ENCODE data around the gene GDPD3. TPM values are rescaled to one million over a fixed set of nuclear protein-coding genes. Genes with fewer than 3 reads are reported as not detected.
A peak's percentile ranks its signal among the peaks of the same experiment; 100 is the strongest.

GDPD3 gene
- total and polyA plus RNA-seq, 2 of the 13 experiments (the other 11 are each of a cell fraction or from before 2014, with no cell fraction given): 18.7 to 20.6 TPM

DNA sequence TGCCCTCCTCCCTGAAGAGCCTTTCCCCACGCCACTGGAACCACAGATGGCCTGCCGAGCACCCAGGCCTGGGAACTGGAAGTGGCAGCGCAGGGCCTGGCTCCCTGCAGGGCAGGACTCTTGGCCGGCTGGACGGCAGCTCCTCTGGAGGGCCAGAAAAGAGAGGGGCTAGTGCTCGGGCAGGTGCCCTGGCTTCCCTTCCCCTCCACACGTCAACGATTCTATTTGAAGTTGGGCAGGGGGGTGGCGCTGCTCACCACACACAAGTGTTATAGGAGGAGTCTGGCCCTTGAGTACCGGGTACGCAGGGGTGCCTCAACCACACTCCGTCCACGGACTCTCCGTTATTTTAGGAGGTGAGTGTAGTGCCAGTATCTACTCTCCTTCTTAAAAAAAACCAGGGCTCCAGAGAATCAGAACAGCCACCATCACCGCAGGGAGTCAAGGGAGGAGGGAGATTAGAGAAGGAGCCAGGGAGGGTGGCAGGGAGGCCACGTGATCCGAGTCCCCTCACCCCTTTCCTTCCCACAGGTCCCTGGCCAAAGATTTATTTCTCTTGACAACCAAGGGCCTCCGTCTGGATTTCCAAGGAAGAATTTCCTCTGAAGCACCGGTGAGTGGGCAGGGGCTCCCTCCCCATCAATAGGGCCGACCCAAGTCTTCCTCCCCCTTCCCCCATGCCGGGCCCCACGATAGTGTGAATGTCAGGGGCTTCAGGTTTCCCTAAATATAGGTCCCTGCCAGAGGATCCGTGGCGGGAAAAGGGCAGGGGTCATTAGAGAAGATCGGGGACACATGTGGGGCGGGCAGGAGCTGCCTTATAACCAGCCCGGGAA lies 49.2 kb downstream of the GDPD3 start (continued):
- TF ChIP-seq, protein P1, sequence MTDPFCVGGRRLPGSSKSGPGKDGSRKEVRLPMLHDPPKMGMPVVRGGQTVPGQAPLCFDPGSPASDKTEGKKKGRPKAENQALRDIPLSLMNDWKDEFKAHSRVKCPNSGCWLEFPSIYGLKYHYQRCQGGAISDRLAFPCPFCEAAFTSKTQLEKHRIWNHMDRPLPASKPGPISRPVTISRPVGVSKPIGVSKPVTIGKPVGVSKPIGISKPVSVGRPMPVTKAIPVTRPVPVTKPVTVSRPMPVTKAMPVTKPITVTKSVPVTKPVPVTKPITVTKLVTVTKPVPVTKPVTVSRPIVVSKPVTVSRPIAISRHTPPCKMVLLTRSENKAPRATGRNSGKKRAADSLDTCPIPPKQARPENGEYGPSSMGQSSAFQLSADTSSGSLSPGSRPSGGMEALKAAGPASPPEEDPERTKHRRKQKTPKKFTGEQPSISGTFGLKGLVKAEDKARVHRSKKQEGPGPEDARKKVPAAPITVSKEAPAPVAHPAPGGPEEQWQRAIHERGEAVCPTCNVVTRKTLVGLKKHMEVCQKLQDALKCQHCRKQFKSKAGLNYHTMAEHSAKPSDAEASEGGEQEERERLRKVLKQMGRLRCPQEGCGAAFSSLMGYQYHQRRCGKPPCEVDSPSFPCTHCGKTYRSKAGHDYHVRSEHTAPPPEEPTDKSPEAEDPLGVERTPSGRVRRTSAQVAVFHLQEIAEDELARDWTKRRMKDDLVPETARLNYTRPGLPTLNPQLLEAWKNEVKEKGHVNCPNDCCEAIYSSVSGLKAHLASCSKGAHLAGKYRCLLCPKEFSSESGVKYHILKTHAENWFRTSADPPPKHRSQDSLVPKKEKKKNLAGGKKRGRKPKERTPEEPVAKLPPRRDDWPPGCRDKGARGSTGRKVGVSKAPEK (CRISPR knock-in tag; IDR thresholded peaks at IDR 0.05; ENCODE audit: borderline replicate concordance): no peak
- TF ChIP-seq ZNF549 (CRISPR knock-in tag; IDR thresholded peaks at IDR 0.05) (no peak), ZNF773 (CRISPR knock-in tag; IDR thresholded peaks at IDR 0.05; ENCODE audit: borderline replicate concordance) (0 out of 2 replicates have a peak, but pooled peaks have one; percentile 3), RFXAP (CRISPR knock-in tag; IDR thresholded peaks at IDR 0.05; ENCODE audit: borderline replicate concordance) (0 out of 2 replicates have a peak, but pooled peaks have one; percentile 47), ZNF891 (CRISPR knock-in tag; IDR thresholded peaks at IDR 0.05) (no peak), PLRG1 (conservative IDR thresholded peaks at IDR 0.05) (no peak), SOX13 (IDR thresholded peaks at IDR 0.05) (no peak), SOX13 (CRISPR knock-in tag; conservative IDR thresholded peaks at IDR 0.05 in 1 of 2, IDR thresholded peaks at IDR 0.05 in 1 of 2) (no peak), MEIS1 (CRISPR knock-in tag; IDR thresholded peaks at IDR 0.05; ENCODE audit: borderline replicate concordance) (peak; percentile 86; the same call in 1 of the 2 replicates), NPAS2 (CRISPR knock-in tag; IDR thresholded peaks at IDR 0.05; ENCODE audit: borderline replicate concordance) (no peak), TCF7 (IDR thresholded peaks at IDR 0.05; ENCODE audit: low read depth) (0 out of 2 replicates have a peak, but pooled peaks have one; percentile 32), ZNF383 (CRISPR knock-in tag; IDR thresholded peaks at IDR 0.05; ENCODE audit: borderline replicate concordance) (no peak), ZKSCAN5 (CRISPR knock-in tag; IDR thresholded peaks at IDR 0.05) (peak; percentile 68; the same call in 1 of the 2 replicates), RFXANK (CRISPR knock-in tag; IDR thresholded peaks at IDR 0.05) (no peak), REXO4 (CRISPR knock-in tag; IDR thresholded peaks at IDR 0.05; ENCODE audit: borderline replicate concordance) (no peak), ZNF792 (CRISPR knock-in tag; IDR thresholded peaks at IDR 0.05) (no peak; the same call in 1 of the 2 replicates), ZNF746 (CRISPR knock-in tag; IDR thresholded peaks at IDR 0.05) (peak; percentile 76), DNMT1 (CRISPR knock-in tag; IDR thresholded peaks at IDR 0.05) (no peak), POLR2AphosphoS2 (IDR thresholded peaks at IDR 0.05; ENCODE audit: low read depth, low read length) (no peak), SPEN (CRISPR knock-in tag; IDR thresholded peaks at IDR 0.05; ENCODE audit: low read depth) (0 out of 2 replicates have a peak, but pooled peaks have one; percentile 19), MED13 (CRISPR knock-in tag; IDR thresholded peaks at IDR 0.05) (no peak; the same call in 1 of the 2 replicates)
- TF ChIP-seq, protein P2, sequence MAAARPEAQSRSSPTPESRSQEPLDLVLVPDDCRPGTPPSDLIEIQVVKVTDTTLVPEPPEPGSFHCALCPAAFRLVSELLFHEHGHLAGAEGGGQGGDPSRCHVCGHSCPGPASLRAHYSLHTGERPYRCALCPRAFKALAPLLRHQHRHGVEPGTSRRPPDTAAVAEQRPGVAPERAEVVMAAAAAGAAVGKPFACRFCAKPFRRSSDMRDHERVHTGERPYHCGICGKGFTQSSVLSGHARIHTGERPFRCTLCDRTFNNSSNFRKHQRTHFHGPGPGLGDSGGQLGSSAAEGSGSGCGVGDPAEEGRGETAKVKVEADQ (CRISPR knock-in tag; IDR thresholded peaks at IDR 0.05; ENCODE audit: borderline replicate concordance): peak; percentile 69; the same call in 1 of the 2 replicates
- TF ChIP-seq, protein P3, sequence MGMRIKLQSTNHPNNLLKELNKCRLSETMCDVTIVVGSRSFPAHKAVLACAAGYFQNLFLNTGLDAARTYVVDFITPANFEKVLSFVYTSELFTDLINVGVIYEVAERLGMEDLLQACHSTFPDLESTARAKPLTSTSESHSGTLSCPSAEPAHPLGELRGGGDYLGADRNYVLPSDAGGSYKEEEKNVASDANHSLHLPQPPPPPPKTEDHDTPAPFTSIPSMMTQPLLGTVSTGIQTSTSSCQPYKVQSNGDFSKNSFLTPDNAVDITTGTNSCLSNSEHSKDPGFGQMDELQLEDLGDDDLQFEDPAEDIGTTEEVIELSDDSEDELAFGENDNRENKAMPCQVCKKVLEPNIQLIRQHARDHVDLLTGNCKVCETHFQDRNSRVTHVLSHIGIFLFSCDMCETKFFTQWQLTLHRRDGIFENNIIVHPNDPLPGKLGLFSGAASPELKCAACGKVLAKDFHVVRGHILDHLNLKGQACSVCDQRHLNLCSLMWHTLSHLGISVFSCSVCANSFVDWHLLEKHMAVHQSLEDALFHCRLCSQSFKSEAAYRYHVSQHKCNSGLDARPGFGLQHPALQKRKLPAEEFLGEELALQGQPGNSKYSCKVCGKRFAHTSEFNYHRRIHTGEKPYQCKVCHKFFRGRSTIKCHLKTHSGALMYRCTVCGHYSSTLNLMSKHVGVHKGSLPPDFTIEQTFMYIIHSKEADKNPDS (CRISPR knock-in tag; IDR thresholded peaks at IDR 0.05): no peak

All from HepG2 (cell line).